ENCODE data around the gene USH1C. TPM values are rescaled to one million over a fixed set of nuclear protein-coding genes. Genes with fewer than 3 reads are reported as not detected.

The USH1C gene
- total RNA-seq, 1 donor = not detected

DNA sequence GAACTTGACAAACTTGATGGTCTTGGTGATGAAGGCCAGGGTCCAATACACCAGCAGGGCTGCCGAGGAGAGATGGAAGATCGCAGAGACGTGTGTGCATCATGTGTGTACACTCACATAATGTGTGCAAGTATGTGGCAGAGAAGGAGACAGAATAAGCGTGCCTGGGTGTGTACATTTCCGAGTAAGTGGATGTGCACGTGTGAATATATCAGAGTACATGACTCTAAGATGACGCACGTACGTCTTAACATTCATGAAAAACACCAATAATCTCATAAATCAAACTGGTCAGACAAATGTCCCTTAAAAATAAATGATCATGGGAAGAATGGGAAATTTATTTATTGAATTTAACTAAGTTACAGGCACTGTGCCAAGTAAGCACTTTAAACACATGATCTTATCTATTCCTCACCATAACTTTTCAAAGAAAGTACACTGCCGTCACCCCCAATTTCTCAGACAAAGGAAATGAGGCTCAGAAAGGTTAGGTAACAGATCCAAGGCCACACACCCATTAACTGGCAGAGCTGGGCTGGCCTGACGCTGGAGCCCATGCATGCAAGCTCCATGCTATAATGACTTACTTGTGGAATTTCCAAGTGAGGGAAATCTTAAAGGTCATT is 80.6 kb downstream of the USH1C start:
- H3K4me3 ChIP-seq (ENCODE audit: insufficient read depth, low read length) = no peak overlapping the region
- TF ChIP-seq, protein P1, sequence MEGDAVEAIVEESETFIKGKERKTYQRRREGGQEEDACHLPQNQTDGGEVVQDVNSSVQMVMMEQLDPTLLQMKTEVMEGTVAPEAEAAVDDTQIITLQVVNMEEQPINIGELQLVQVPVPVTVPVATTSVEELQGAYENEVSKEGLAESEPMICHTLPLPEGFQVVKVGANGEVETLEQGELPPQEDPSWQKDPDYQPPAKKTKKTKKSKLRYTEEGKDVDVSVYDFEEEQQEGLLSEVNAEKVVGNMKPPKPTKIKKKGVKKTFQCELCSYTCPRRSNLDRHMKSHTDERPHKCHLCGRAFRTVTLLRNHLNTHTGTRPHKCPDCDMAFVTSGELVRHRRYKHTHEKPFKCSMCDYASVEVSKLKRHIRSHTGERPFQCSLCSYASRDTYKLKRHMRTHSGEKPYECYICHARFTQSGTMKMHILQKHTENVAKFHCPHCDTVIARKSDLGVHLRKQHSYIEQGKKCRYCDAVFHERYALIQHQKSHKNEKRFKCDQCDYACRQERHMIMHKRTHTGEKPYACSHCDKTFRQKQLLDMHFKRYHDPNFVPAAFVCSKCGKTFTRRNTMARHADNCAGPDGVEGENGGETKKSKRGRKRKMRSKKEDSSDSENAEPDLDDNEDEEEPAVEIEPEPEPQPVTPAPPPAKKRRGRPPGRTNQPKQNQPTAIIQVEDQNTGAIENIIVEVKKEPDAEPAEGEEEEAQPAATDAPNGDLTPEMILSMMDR (IDR thresholded peaks at IDR 0.05; ENCODE audit: extremely low read depth, low read depth, low read length) = no peak
- no peaks in the 10 kb centered on the region for H3K36me3 ChIP-seq (ENCODE audit: insufficient read depth, low read length)
- no peaks in the 10 kb centered on the region for H3K4me1 ChIP-seq (ENCODE audit: insufficient read depth, low read length)
- no peak overlapping the region for H3K27ac ChIP-seq (ENCODE audit: low read depth, low read length)
- no peak overlapping the region for H3K4me2 ChIP-seq (ENCODE audit: insufficient read depth, low read length)
- no peak overlapping the region for H2AFZ ChIP-seq (ENCODE audit: low read length)
- no peaks in the 10 kb centered on the region for H3K79me2 ChIP-seq (ENCODE audit: insufficient read depth, low read length)
- H4K20me1 ChIP-seq (ENCODE audit: insufficient read depth, low read length) = no peaks in the 10 kb centered on the region
- DNase-seq (ENCODE audit: insufficient read length, low spot score, missing footprints) = peak; percentile 38
- no peaks in the 10 kb centered on the region for H3K9me3 ChIP-seq (ENCODE audit: low read depth, low read length)
- H3K27me3 ChIP-seq (ENCODE audit: insufficient read depth, low read length) = peaks cover 11% of the 10 kb centered on the region

DNA sequence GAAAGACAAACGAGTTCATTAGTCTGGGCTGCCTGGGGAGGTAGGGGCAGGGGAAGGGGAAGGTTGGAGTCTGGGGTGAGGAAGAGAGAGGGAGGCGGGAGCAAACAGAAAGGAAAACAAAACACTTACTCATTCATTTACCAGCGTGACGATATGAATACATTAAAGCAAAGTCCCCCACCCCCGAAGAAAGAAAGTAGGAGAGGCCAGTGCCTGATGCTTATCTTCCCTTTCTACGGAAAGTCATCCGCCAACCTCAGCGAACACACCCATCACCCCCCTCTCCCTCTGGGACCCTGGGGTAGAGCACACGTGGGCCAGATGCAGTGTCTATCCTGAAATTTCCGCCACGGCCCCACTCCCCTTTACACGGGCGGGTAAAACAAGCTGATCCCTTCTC is 81.3 kb downstream of the USH1C start:
- Histone ChIP-seq H3K79me2 (ENCODE audit: insufficient read depth, low read length) (no peaks in the 10 kb centered on the region), H3K4me2 (ENCODE audit: insufficient read depth, low read length) (no peak overlapping the region), H3K9me3 (ENCODE audit: low read depth, low read length) (no peaks in the 10 kb centered on the region), H3K4me3 (ENCODE audit: insufficient read depth, low read length) (no peak overlapping the region), H3K27me3 (ENCODE audit: insufficient read depth, low read length) (peaks cover 12% of the 10 kb centered on the region), H3K27ac (ENCODE audit: low read depth, low read length) (no peak overlapping the region), H2AFZ (ENCODE audit: low read length) (no peak overlapping the region), H3K4me1 (ENCODE audit: insufficient read depth, low read length) (no peaks in the 10 kb centered on the region), H3K36me3 (ENCODE audit: insufficient read depth, low read length) (no peaks in the 10 kb centered on the region), H4K20me1 (ENCODE audit: insufficient read depth, low read length) (no peaks in the 10 kb centered on the region)
- DNase-seq (ENCODE audit: insufficient read length, low spot score, missing footprints) = no peak
- TF ChIP-seq, protein P1 (IDR thresholded peaks at IDR 0.05; ENCODE audit: extremely low read depth, low read depth, low read length) = no peak

DNA sequence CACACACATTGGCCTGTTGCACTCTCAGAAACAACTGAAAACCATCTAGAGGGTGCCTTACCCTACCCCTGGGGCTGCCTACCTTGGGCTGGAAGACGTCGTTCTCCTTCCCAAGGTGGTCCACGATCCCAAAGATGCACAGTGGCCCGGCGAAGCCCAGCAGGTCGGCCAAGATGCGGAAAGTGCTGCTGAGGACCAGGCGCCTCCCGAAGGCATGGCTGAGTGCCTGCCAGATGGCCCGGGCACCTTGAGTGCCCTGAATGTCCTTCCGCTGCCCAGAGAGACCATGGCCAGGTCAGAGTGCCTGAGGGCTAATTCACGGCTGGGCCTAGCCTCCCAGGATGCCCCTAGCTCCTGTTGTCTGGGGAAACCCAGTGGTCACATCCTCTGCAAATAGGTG is 83.8 kb downstream of the USH1C start:
- H3K36me3 ChIP-seq (ENCODE audit: insufficient read depth, low read length) = no peaks in the 10 kb centered on the region
- no peak overlapping the region for H3K4me3 ChIP-seq (ENCODE audit: insufficient read depth, low read length)
- DNase-seq (ENCODE audit: insufficient read length, low spot score, missing footprints) = peak; percentile 59
- TF ChIP-seq, protein P1 (IDR thresholded peaks at IDR 0.05; ENCODE audit: extremely low read depth, low read depth, low read length) = no peak
- no peaks in the 10 kb centered on the region for H3K4me1 ChIP-seq (ENCODE audit: insufficient read depth, low read length)
- H4K20me1 ChIP-seq (ENCODE audit: insufficient read depth, low read length) = no peaks in the 10 kb centered on the region
- peaks cover 22% of the 10 kb centered on the region for H3K27me3 ChIP-seq (ENCODE audit: insufficient read depth, low read length)
- H3K4me2 ChIP-seq (ENCODE audit: insufficient read depth, low read length) = no peak overlapping the region
- no peaks in the 10 kb centered on the region for H3K79me2 ChIP-seq (ENCODE audit: insufficient read depth, low read length)
- no peak overlapping the region for H2AFZ ChIP-seq (ENCODE audit: low read length)
- no peak overlapping the region for H3K27ac ChIP-seq (ENCODE audit: low read depth, low read length)
- no peaks in the 10 kb centered on the region for H3K9me3 ChIP-seq (ENCODE audit: low read depth, low read length)

DNA sequence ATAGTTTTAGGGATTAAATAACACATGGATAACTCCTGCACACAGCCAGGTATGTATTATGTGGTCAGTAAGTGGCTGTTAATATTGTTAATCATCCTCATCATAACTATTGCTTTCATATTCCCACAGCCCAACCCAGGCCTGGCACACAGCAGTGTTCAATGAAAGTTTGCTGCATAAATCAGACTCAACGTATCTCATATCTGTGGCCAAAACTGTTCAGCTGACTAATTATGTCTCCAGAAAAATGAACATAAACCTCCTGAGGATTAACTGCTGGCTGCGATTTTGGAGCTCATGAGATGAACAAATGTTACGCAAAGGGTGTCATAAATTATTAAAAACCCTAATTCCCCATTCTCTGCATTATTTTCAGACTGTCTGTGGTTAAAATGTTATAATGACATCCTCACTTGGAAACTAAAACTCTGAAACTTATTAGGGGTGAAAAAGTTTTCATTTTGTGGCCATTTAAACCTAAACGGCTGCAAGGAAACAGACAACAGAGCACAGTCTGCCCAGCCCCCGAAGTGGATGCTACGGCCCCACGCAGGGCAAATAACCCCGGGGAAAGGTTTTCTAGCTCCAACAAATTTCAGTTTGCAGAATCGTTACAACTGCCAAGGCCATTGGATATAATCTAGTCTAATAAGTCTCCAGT is 84.8 kb downstream of the USH1C start:
- H3K27me3 ChIP-seq (ENCODE audit: insufficient read depth, low read length) = peaks cover 26% of the 10 kb centered on the region
- H2AFZ ChIP-seq (ENCODE audit: low read length) = no peak overlapping the region
- H3K79me2 ChIP-seq (ENCODE audit: insufficient read depth, low read length) = no peaks in the 10 kb centered on the region
- H3K4me2 ChIP-seq (ENCODE audit: insufficient read depth, low read length) = no peak overlapping the region
- peak; percentile 29 for DNase-seq (ENCODE audit: insufficient read length, low spot score, missing footprints)
- no peaks in the 10 kb centered on the region for H3K36me3 ChIP-seq (ENCODE audit: insufficient read depth, low read length)
- H3K27ac ChIP-seq (ENCODE audit: low read depth, low read length) = no peak overlapping the region
- H3K4me1 ChIP-seq (ENCODE audit: insufficient read depth, low read length) = no peaks in the 10 kb centered on the region
- no peaks in the 10 kb centered on the region for H3K9me3 ChIP-seq (ENCODE audit: low read depth, low read length)
- TF ChIP-seq, protein P1 (IDR thresholded peaks at IDR 0.05; ENCODE audit: extremely low read depth, low read depth, low read length) = no peak
- H4K20me1 ChIP-seq (ENCODE audit: insufficient read depth, low read length) = no peaks in the 10 kb centered on the region
- H3K4me3 ChIP-seq (ENCODE audit: insufficient read depth, low read length) = no peak overlapping the region
